GM12878 (cell line): ENCODE results near the gene TSKU.

Source experiments
- ATF7 ChIP-seq: fragments of 450-650 bp; IDR thresholded peaks from 2 replicates; pipeline ENCODE4 v1.6.1; 2016; ENCODE audit warnings: low read depth, mild to moderate bottlenecking
- BHLHE40 ChIP-seq, 2 experiments: fragments of 450-650 bp in 1 of 2; IDR thresholded peaks; 2 replicates each; pipeline ENCODE4 v1.6.1; 2011 to 2017; ENCODE audit warnings: low read depth in 2 of 2, borderline replicate concordance in 1 of 2, improper control_type of control experiment in 1 of 2, low read length in 1 of 2, mild to moderate bottlenecking in 1 of 2
- CBX5 ChIP-seq: sonication (generic); IDR thresholded peaks from 2 replicates; pipeline ENCODE4 v1.6.1; 2016; ENCODE audit warnings: low read depth, moderate library complexity, mild to moderate bottlenecking, inconsistent platforms
- CREM ChIP-seq: IDR thresholded peaks from 2 replicates; pipeline ENCODE4 v1.6.1; 2014; ENCODE audit warnings: antibody characterized with exemption, low read depth
- CTCF ChIP-seq, 3 experiments: IDR thresholded peaks in 2 of 3; conservative IDR thresholded peaks in 1 of 3; 2 replicates each; pipeline ENCODE4 v1.5.1; 2011; ENCODE audit warnings: low read depth in 3 of 3, low read length in 3 of 3, mild to moderate bottlenecking in 3 of 3, control low read depth in 2 of 3, moderate library complexity in 2 of 3, inconsistent platforms in 1 of 3, mixed read lengths in 1 of 3; ENCODE audit not compliant: control insufficient read depth in 2 of 3, insufficient read depth in 1 of 3; ENCODE audit errors: extremely low read depth in 1 of 3
- E2F4 ChIP-seq: IDR thresholded peaks from 2 replicates; pipeline ENCODE4 v1.6.1; 2012; ENCODE audit warnings: low read depth, low read length, improper control_type of control experiment
- KDM1A ChIP-seq: fragments of 200-600 bp; sonication (generic); IDR thresholded peaks from 2 replicates; pipeline ENCODE4 v1.6.1; 2016; ENCODE audit warnings: borderline replicate concordance
- POLR2A ChIP-seq: IDR thresholded peaks from 2 replicates; pipeline ENCODE4 v1.6.1; 2011; ENCODE audit warnings: low read depth, mild to moderate bottlenecking, low read length
- RELA ChIP-seq: fragments of 450-650 bp; IDR thresholded peaks from 2 replicates; pipeline ENCODE4 v1.8.0; 2014; ENCODE audit warnings: borderline replicate concordance; ENCODE audit not compliant: partially characterized antibody
- SIN3A ChIP-seq: IDR thresholded peaks from 2 replicates; pipeline ENCODE4 v1.6.1; 2012; ENCODE audit warnings: low read depth, low read length, improper control_type of control experiment
- STAT1 ChIP-seq: fragments of 450-650 bp; conservative IDR thresholded peaks from 2 replicates; pipeline ENCODE4 v1.6.1; 2014; ENCODE audit warnings: antibody characterized with exemption, mild to moderate bottlenecking
- ZBED1 ChIP-seq: IDR thresholded peaks from 2 replicates; pipeline ENCODE4 v1.6.1; 2016; ENCODE audit warnings: borderline replicate concordance

GRCh38 chr11:76764941-76765665, 18.1 kb upstream of the TSKU start:
- TF ChIP-seq ATF7 (no peak), BHLHE40 (IDR thresholded peaks at IDR 0.05; ENCODE audit: borderline replicate concordance in 1 of 2, low read depth in 2 of 2, low read length in 1 of 2) (no peak), ZBED1 (no peak), RELA (no peak), CTCF (IDR thresholded peaks at IDR 0.05 in 2 of 3, conservative IDR thresholded peaks at IDR 0.05 in 1 of 3; ENCODE audit: control insufficient read depth in 2 of 3, extremely low read depth in 1 of 3, insufficient read depth in 1 of 3, low read depth in 3 of 3, low read length in 3 of 3) (no peak), CREM (no peak), KDM1A (no peak), E2F4 (no peak), POLR2A (no peak), SIN3A (no peak), CBX5 (no peak), STAT1 (no peak)
